ENCODE measurements around the gene SEPTIN5. TPM values are rescaled to one million over a fixed set of nuclear protein-coding genes. Genes with fewer than 3 reads are reported as not detected.

Gene SEPTIN5
- total and polyA plus RNA-seq, 9 of the 15 experiments (the other 6 are each of a cell fraction or from before 2014, with no cell fraction given), result 0.03 to 195 (median 119) TPM

DNA sequence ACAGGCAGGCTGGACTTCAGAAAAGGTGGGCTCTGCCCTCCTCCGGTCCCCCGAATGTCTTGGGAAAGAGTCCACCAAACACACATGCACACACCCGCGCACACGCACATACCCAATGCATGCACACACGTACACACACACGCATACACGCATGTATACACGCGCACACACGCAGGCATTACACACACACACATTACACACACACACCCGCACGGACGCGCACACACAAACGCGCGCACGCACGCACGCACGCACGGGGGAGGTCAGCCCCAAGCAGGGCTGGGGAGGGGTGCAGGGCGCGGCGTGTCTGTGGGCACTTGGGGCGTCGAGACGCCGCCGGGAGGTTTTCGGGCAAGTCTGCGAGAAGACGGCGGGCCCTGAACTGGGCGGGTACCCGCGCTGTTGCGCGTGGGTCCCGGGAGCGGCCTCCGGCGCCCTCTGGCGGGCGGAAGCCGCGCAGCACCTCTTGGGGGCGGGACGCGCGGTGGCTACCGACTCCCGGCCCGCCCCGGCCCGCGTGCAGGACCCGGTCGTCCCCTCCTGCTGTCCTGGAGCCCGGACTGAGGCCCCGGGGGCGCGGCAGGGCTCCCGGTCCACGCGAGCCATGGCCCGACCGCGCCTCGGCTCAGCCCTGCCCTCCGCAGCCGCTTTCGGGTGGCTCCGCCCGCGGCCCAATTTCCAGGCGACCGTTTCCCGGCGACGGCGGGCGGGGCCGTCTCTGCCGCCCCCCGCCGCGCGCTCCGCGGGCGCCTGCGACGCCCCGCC is 3.6 kb downstream of the SEPTIN5 start (continued):
- no peak for TF ChIP-seq FOXJ3 (CRISPR knock-in tag; IDR thresholded peaks at IDR 0.05)
- peak; percentile 89 for TF ChIP-seq ARHGAP35 (IDR thresholded peaks at IDR 0.05; ENCODE audit: partially characterized antibody)
- 0 out of 2 replicates have a peak, but pooled peaks have one; percentile 61 for TF ChIP-seq CEBPB (tag; IDR thresholded peaks at IDR 0.05)
- TF ChIP-seq HBP1 (CRISPR knock-in tag; IDR thresholded peaks at IDR 0.05), result no peak
- no peak for TF ChIP-seq MTF1 (CRISPR knock-in tag; IDR thresholded peaks at IDR 0.05; ENCODE audit: borderline replicate concordance)
- TF ChIP-seq, protein P1, sequence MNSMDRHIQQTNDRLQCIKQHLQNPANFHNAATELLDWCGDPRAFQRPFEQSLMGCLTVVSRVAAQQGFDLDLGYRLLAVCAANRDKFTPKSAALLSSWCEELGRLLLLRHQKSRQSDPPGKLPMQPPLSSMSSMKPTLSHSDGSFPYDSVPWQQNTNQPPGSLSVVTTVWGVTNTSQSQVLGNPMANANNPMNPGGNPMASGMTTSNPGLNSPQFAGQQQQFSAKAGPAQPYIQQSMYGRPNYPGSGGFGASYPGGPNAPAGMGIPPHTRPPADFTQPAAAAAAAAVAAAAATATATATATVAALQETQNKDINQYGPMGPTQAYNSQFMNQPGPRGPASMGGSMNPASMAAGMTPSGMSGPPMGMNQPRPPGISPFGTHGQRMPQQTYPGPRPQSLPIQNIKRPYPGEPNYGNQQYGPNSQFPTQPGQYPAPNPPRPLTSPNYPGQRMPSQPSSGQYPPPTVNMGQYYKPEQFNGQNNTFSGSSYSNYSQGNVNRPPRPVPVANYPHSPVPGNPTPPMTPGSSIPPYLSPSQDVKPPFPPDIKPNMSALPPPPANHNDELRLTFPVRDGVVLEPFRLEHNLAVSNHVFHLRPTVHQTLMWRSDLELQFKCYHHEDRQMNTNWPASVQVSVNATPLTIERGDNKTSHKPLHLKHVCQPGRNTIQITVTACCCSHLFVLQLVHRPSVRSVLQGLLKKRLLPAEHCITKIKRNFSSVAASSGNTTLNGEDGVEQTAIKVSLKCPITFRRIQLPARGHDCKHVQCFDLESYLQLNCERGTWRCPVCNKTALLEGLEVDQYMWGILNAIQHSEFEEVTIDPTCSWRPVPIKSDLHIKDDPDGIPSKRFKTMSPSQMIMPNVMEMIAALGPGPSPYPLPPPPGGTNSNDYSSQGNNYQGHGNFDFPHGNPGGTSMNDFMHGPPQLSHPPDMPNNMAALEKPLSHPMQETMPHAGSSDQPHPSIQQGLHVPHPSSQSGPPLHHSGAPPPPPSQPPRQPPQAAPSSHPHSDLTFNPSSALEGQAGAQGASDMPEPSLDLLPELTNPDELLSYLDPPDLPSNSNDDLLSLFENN (IDR thresholded peaks at IDR 0.05; ENCODE audit: low read depth in 2 of 2, low read length in 2 of 2), result peak; percentile 49 to 81; a peak in 2 of 4 replicates
- TF ChIP-seq, protein P2, sequence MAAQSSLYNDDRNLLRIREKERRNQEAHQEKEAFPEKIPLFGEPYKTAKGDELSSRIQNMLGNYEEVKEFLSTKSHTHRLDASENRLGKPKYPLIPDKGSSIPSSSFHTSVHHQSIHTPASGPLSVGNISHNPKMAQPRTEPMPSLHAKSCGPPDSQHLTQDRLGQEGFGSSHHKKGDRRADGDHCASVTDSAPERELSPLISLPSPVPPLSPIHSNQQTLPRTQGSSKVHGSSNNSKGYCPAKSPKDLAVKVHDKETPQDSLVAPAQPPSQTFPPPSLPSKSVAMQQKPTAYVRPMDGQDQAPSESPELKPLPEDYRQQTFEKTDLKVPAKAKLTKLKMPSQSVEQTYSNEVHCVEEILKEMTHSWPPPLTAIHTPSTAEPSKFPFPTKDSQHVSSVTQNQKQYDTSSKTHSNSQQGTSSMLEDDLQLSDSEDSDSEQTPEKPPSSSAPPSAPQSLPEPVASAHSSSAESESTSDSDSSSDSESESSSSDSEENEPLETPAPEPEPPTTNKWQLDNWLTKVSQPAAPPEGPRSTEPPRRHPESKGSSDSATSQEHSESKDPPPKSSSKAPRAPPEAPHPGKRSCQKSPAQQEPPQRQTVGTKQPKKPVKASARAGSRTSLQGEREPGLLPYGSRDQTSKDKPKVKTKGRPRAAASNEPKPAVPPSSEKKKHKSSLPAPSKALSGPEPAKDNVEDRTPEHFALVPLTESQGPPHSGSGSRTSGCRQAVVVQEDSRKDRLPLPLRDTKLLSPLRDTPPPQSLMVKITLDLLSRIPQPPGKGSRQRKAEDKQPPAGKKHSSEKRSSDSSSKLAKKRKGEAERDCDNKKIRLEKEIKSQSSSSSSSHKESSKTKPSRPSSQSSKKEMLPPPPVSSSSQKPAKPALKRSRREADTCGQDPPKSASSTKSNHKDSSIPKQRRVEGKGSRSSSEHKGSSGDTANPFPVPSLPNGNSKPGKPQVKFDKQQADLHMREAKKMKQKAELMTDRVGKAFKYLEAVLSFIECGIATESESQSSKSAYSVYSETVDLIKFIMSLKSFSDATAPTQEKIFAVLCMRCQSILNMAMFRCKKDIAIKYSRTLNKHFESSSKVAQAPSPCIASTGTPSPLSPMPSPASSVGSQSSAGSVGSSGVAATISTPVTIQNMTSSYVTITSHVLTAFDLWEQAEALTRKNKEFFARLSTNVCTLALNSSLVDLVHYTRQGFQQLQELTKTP (IDR thresholded peaks at IDR 0.05; ENCODE audit: low read depth in 1 of 2, partially characterized antibody in 2 of 2), result peak in 1 of 2 experiments; percentile 80
- TF ChIP-seq, protein P3, sequence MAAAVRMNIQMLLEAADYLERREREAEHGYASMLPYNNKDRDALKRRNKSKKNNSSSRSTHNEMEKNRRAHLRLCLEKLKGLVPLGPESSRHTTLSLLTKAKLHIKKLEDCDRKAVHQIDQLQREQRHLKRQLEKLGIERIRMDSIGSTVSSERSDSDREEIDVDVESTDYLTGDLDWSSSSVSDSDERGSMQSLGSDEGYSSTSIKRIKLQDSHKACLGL (CRISPR knock-in tag; IDR thresholded peaks at IDR 0.05; ENCODE audit: borderline replicate concordance, poor library complexity, severe bottlenecking), result peak; percentile 18
- TF ChIP-seq MXI1 (IDR thresholded peaks at IDR 0.05; ENCODE audit: low read depth, low read length), result peak; percentile 82
- TF ChIP-seq NR3C1 (CRISPR knock-in tag; IDR thresholded peaks at IDR 0.05), result no peak
- peak in 1 of 2 experiments; percentile 98; a peak in 2 of 4 replicates for TF ChIP-seq HDAC1 (IDR thresholded peaks at IDR 0.05)
- TF ChIP-seq ZKSCAN1 (IDR thresholded peaks at IDR 0.05; ENCODE audit: low read depth, low read length), result peak; percentile 85
- TF ChIP-seq SIX5 (IDR thresholded peaks at IDR 0.05; ENCODE audit: borderline replicate concordance in 1 of 2, insufficient read depth in 1 of 2, low read depth in 1 of 2, low read length in 2 of 2), result peak in 1 of 2 experiments; percentile 30; a peak in 1 of 4 replicates
- TF ChIP-seq DACH1 (IDR thresholded peaks at IDR 0.05; ENCODE audit: partially characterized antibody), result peak; percentile 28
- TF ChIP-seq, protein P4, sequence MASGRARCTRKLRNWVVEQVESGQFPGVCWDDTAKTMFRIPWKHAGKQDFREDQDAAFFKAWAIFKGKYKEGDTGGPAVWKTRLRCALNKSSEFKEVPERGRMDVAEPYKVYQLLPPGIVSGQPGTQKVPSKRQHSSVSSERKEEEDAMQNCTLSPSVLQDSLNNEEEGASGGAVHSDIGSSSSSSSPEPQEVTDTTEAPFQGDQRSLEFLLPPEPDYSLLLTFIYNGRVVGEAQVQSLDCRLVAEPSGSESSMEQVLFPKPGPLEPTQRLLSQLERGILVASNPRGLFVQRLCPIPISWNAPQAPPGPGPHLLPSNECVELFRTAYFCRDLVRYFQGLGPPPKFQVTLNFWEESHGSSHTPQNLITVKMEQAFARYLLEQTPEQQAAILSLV (tag; IDR thresholded peaks at IDR 0.05), result peak; percentile 29; the same call in 1 of the 2 replicates
